ENCODE results near the gene HDDC3.

DNA sequence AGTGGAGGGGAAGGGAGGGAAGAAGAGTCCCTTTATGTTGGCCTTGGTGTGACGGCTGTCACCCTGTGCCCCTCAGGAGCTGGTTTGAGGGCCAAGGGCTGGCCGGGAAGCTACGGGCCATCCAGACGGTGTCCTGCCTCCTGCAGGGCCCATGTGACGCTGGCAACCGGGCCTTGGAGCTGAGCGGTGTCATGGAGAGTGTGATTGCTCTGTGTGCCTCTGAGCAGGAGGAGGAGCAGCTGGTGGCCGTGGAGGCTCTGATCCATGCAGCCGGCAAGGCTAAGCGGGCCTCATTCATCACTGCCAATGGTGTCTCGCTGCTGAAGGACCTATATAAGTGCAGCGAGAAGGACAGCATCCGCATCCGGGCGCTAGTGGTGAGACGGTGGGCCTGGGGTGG is 14.2 kb upstream of the HDDC3 start:
- TF ChIP-seq, protein P1, sequence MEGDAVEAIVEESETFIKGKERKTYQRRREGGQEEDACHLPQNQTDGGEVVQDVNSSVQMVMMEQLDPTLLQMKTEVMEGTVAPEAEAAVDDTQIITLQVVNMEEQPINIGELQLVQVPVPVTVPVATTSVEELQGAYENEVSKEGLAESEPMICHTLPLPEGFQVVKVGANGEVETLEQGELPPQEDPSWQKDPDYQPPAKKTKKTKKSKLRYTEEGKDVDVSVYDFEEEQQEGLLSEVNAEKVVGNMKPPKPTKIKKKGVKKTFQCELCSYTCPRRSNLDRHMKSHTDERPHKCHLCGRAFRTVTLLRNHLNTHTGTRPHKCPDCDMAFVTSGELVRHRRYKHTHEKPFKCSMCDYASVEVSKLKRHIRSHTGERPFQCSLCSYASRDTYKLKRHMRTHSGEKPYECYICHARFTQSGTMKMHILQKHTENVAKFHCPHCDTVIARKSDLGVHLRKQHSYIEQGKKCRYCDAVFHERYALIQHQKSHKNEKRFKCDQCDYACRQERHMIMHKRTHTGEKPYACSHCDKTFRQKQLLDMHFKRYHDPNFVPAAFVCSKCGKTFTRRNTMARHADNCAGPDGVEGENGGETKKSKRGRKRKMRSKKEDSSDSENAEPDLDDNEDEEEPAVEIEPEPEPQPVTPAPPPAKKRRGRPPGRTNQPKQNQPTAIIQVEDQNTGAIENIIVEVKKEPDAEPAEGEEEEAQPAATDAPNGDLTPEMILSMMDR (IDR thresholded peaks at IDR 0.05) = no peak
- TF ChIP-seq ZFX (IDR thresholded peaks at IDR 0.05; ENCODE audit: borderline replicate concordance) = no peak
